Spleen (tissue), 7 donors: Measurements from ENCODE around the gene ITGA2B.

ENCODE experiments used
- POLR2A ChIP-seq, 3 donors: fragments of 450-650 bp; IDR thresholded peaks; one replicate each; pipeline ENCODE4 v1.5.1; 2017; ENCODE audit warnings: antibody characterized with exemption in 3 of 3, mild to moderate bottlenecking in 1 of 3
- POLR2AphosphoS5 ChIP-seq, 3 donors: sonication (generic); formaldehyde crosslinking; IDR thresholded peaks; one replicate each; pipeline ENCODE4 v1.5.1; 2017; ENCODE audit warnings: antibody characterized with exemption in 3 of 3
- TF ChIP-seq, protein P1 (sequence below), 11 experiments: fragments of 200-600 bp in 7 of 11; fragments of 450-650 bp in 4 of 11; sonication (generic) in 4 of 11; IDR thresholded peaks in 8 of 11; conservative IDR thresholded peaks in 3 of 11; 1 replicate in 7 of 11; 2 replicates in 4 of 11; pipeline versions ENCODE4 v1.4.0 to v1.8.0; 2016 to 2021; ENCODE audit warnings: antibody characterized with exemption in 11 of 11, inconsistent platforms in 4 of 11, mild to moderate bottlenecking in 1 of 11
- donor health status: DM: no; HTN: no; CAD: no; lungs with moderate emphysema.
- donor health status: DM: no; HTN: no; CAD: no.
- donor health status: DM: no; HTN: no; CAD: no.

DNA sequence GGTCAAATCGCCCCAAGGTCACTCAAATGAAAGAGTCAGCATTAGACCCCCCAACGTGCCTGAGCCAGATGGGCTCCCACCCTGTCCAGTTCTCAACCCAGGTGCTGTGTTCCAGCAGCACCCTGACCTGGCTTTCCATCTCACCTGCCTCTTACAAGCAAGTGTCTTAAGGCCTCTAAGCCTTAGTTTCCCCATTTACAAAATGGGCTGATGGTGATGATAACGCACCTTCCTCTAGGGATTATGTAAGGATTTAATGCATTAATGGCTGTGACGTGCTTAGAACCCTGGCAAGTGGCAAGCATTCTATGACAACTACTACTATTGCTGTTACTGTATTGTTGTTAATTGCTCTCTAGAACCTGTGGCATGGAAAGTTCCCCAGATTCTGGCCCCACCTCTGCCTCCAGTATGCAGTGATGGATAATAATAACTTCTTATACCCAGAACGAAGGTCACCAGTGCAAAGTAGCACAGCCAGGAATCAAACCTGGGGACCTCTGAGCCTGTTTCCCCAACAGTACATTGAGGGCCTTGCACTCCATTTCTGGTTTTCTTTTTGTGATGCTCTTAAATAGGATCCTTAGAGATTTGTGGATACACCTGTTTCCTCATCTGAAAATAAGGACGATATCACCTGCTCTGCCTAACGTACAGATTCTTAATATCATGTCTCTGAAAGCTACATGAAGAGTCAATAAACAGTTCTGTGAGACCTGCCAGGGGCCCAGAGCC lies 61.6 kb downstream of the ITGA2B start:
- TF ChIP-seq POLR2A (IDR thresholded peaks at IDR 0.05) (no peak), POLR2AphosphoS5 (IDR thresholded peaks at IDR 0.05) (no peak)
- TF ChIP-seq, protein P1, sequence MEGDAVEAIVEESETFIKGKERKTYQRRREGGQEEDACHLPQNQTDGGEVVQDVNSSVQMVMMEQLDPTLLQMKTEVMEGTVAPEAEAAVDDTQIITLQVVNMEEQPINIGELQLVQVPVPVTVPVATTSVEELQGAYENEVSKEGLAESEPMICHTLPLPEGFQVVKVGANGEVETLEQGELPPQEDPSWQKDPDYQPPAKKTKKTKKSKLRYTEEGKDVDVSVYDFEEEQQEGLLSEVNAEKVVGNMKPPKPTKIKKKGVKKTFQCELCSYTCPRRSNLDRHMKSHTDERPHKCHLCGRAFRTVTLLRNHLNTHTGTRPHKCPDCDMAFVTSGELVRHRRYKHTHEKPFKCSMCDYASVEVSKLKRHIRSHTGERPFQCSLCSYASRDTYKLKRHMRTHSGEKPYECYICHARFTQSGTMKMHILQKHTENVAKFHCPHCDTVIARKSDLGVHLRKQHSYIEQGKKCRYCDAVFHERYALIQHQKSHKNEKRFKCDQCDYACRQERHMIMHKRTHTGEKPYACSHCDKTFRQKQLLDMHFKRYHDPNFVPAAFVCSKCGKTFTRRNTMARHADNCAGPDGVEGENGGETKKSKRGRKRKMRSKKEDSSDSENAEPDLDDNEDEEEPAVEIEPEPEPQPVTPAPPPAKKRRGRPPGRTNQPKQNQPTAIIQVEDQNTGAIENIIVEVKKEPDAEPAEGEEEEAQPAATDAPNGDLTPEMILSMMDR (IDR thresholded peaks at IDR 0.05 in 8 of 11, conservative IDR thresholded peaks at IDR 0.05 in 3 of 11): no peak
